GM18508 (cell line): ENCODE data around the gene NFYC.

Experiments used
- ATAC-seq: cut with Tn5 transposase; IDR thresholded peaks from one replicate; pipeline ENCODE4 v1.9.1; 2021; ENCODE audit warnings: moderate number of reproducible peaks; ENCODE audit not compliant: insufficient read depth, unreplicated experiment

The NFYC gene

GRCh38 chr1:40734882-40735628 lies 43.6 kb downstream of the NFYC start:
- no peak for ATAC-seq

- ATAC-seq: no peak
These were observed 44.6 kb downstream of the NFYC start for GRCh38 chr1:40736085-40736531.

GRCh38 chr1:40738831-40739230 lies 47.3 kb downstream of the NFYC start:
- no peak for ATAC-seq

GRCh38 chr1:40739455-40740008 lies 48.0 kb downstream of the NFYC start:
- no peak for ATAC-seq

- no peak for ATAC-seq
These were observed 48.8 kb downstream of the NFYC start for GRCh38 chr1:40740039-40740996.

- no peak for ATAC-seq
These were observed 49.7 kb downstream of the NFYC start for GRCh38 chr1:40740997-40741736.

GRCh38 chr1:40742363-40743061 lies 51.0 kb downstream of the NFYC start:
- no peak for ATAC-seq

GRCh38 chr1:40743452-40743851 lies 51.9 kb downstream of the NFYC start:
- no peak for ATAC-seq

GRCh38 chr1:40743860-40744259 lies 52.4 kb downstream of the NFYC start:
- ATAC-seq: no peak

GRCh38 chr1:40745176-40745575 lies 53.7 kb downstream of the NFYC start:
- ATAC-seq: no peak

GRCh38 chr1:40746344-40747090 lies 55.0 kb downstream of the NFYC start:
- no peak for ATAC-seq

- ATAC-seq: no peak
These were observed 57.6 kb downstream of the NFYC start for GRCh38 chr1:40748841-40749718.

GRCh38 chr1:40749817-40750216 lies 58.3 kb downstream of the NFYC start:
- ATAC-seq: no peak

GRCh38 chr1:40750451-40750908 lies 59.0 kb downstream of the NFYC start:
- no peak for ATAC-seq

GRCh38 chr1:40751802-40752201 lies 60.3 kb downstream of the NFYC start:
- no peak for ATAC-seq

- no peak for ATAC-seq
These were observed 61.8 kb downstream of the NFYC start for GRCh38 chr1:40753142-40753882.

GRCh38 chr1:40754201-40754600 lies 62.7 kb downstream of the NFYC start:
- no peak for ATAC-seq
